ENCODE results near the gene TXN2.
"Not testable (repeated sequence)": the region's sequence is repeated elsewhere in the genome, so short reads cannot be mapped to it uniquely, and the experiment has no call there.

The TXN2 gene

GRCh38 chr22:36481393-36482168, at the start of gene TXN2:
Gene TXN2, minus strand, starts transcription at chr22:36481640. Its CDS starts 803 bp downstream, at chr22:36480837.
- peaks cover 9% of the 10 kb centered on the region for H3K9me3 Mint-ChIP-seq

GRCh38 chr22:36528795-36529751, 47.6 kb upstream of the TXN2 start, which contains the start of gene EIF3D:
Gene EIF3D, minus strand, starts transcription at chr22:36529166. Its CDS starts 3,045 bp downstream, at chr22:36526121.
- peak within 1 kb of the TSS; percentile 92 for H3K4me3 Mint-ChIP-seq
- peaks cover 10% of the 10 kb centered on the region for H3K4me1 Mint-ChIP-seq
- H3K27me3 Mint-ChIP-seq (ENCODE audit: low read depth, poor library complexity) = peaks cover 14% of the 10 kb centered on the region
- H3K27ac Mint-ChIP-seq = peak within 1 kb of the TSS; percentile 99
- H3K36me3 Mint-ChIP-seq (ENCODE audit: low read depth) = peaks cover 29% of the 10 kb centered on the region
- DNase-seq = peak; percentile 97
- H3K9me3 Mint-ChIP-seq = peaks cover 11% of the 10 kb centered on the region
- TF ChIP-seq CTCF (IDR thresholded peaks at IDR 0.05) = no peak

More at GRCh38 chr22:36481393-36482168, at the start of gene TXN2:
- DNase-seq = peak; percentile 93
- Mint-ChIP-seq H3K4me3 (peak within 1 kb of the TSS; percentile 95), H3K4me1 (peaks cover 14% of the 10 kb centered on the region), H3K27ac (peak within 1 kb of the TSS; percentile 78), H3K27me3 (ENCODE audit: low read depth, poor library complexity) (peaks cover 21% of the 10 kb centered on the region), H3K36me3 (ENCODE audit: low read depth) (peaks cover 12% of the 10 kb centered on the region)
- TF ChIP-seq CTCF (IDR thresholded peaks at IDR 0.05) = no peak

- peak overlapping the region; percentile 92 for H3K4me3 Mint-ChIP-seq
- TF ChIP-seq CTCF (IDR thresholded peaks at IDR 0.05) = no peak
- peaks cover 4% of the 10 kb centered on the region for H3K9me3 Mint-ChIP-seq
- peaks cover 36% of the 10 kb centered on the region for H3K36me3 Mint-ChIP-seq (ENCODE audit: low read depth)
- DNase-seq = no peak
- H3K27me3 Mint-ChIP-seq (ENCODE audit: low read depth, poor library complexity) = peaks cover 14% of the 10 kb centered on the region
- H3K4me1 Mint-ChIP-seq = peaks cover 10% of the 10 kb centered on the region
- peak overlapping the region; percentile 99 for H3K27ac Mint-ChIP-seq
Observed at GRCh38 chr22:36528341-36528740, 46.9 kb upstream of the TXN2 start.

- Mint-ChIP-seq H3K36me3 (ENCODE audit: low read depth) (peaks cover 82% of the 10 kb centered on the region), H3K9me3 (no peaks in the 10 kb centered on the region), H3K27me3 (ENCODE audit: low read depth, poor library complexity) (no peaks in the 10 kb centered on the region), H3K4me3 (no peak overlapping the region), H3K4me1 (peaks cover 6% of the 10 kb centered on the region), H3K27ac (no peak overlapping the region)
- DNase-seq = no peak
- no peak for TF ChIP-seq CTCF (IDR thresholded peaks at IDR 0.05)
Observed at GRCh38 chr22:36522662-36523061, 41.2 kb upstream of the TXN2 start.

- no peak for DNase-seq
- no peaks in the 10 kb centered on the region for H3K4me1 Mint-ChIP-seq
- no peak for TF ChIP-seq CTCF (IDR thresholded peaks at IDR 0.05)
- H3K27ac Mint-ChIP-seq = no peak overlapping the region
- H3K4me3 Mint-ChIP-seq = no peak overlapping the region
- H3K9me3 Mint-ChIP-seq = no peaks in the 10 kb centered on the region
- no peaks in the 10 kb centered on the region for H3K27me3 Mint-ChIP-seq (ENCODE audit: low read depth, poor library complexity)
- peaks cover 86% of the 10 kb centered on the region for H3K36me3 Mint-ChIP-seq (ENCODE audit: low read depth)
Observed at GRCh38 chr22:36520423-36520822, 39.0 kb upstream of the TXN2 start.

- H3K27me3 Mint-ChIP-seq (ENCODE audit: low read depth, poor library complexity); H3K4me1 Mint-ChIP-seq; DNase-seq; H3K27ac Mint-ChIP-seq; H3K4me3 Mint-ChIP-seq; H3K9me3 Mint-ChIP-seq: not testable (repeated sequence)
- H3K36me3 Mint-ChIP-seq (ENCODE audit: low read depth) = peaks cover 87% of the 10 kb centered on the region
Observed at GRCh38 chr22:36519906-36520305, 38.5 kb upstream of the TXN2 start.

Measured in nephron progenitor cell (in vitro differentiated cells).